ENCODE results near the gene OR4F6.

Gene OR4F6

GRCh38 chr15:101844916-101845315, 41.6 kb downstream of the OR4F6 start:
- TF ChIP-seq CTCF (conservative IDR thresholded peaks at IDR 0.05; ENCODE audit: low read depth, low read length), result no peak
- DNase-seq (ENCODE audit: low read depth), result no peak

GRCh38 chr15:101852356-101852755, 49.0 kb downstream of the OR4F6 start:
- no peak overlapping the region for H3K4me3 ChIP-seq (ENCODE audit: low read length)
- TF ChIP-seq CTCF (conservative IDR thresholded peaks at IDR 0.05; ENCODE audit: low read depth, low read length), result no peak
- no peak for DNase-seq (ENCODE audit: low read depth)

More at GRCh38 chr15:101844916-101845315, 41.6 kb downstream of the OR4F6 start:
- H3K4me3 ChIP-seq (ENCODE audit: low read length), result no peak overlapping the region
